HG03280 (cell line): Measurements from ENCODE around the gene PRR23E.

ENCODE experiments used
- ATAC-seq: cut with Tn5 transposase; IDR thresholded peaks from one replicate; pipeline ENCODE4 v1.9.1; 2021; ENCODE audit warnings: mild to moderate bottlenecking, moderate library complexity; ENCODE audit not compliant: unreplicated experiment

Gene PRR23E

GRCh38 chr3:127183931-127184869 is 8.7 kb upstream of the PRR23E start:
- no peak for ATAC-seq

GRCh38 chr3:127184870-127185216 is 8.1 kb upstream of the PRR23E start:
- ATAC-seq, result no peak

GRCh38 chr3:127185268-127185667 is 7.7 kb upstream of the PRR23E start:
- ATAC-seq, result no peak

GRCh38 chr3:127185962-127186674 is 6.8 kb upstream of the PRR23E start:
- ATAC-seq, result no peak

- no peak for ATAC-seq
Measured at GRCh38 chr3:127187316-127187715, 5.6 kb upstream of the PRR23E start.

- no peak for ATAC-seq
Measured at GRCh38 chr3:127193341-127193740, 410 bp downstream of the PRR23E start.

- ATAC-seq, result no peak
Measured at GRCh38 chr3:127193775-127194174, 844 bp downstream of the PRR23E start.

- ATAC-seq, result no peak
Measured at GRCh38 chr3:127194601-127195187, 1.8 kb downstream of the PRR23E start.

GRCh38 chr3:127195417-127195816 is 2.5 kb downstream of the PRR23E start:
- ATAC-seq, result no peak

GRCh38 chr3:127196002-127196401 is 3.1 kb downstream of the PRR23E start:
- no peak for ATAC-seq

GRCh38 chr3:127196466-127197299 is 3.8 kb downstream of the PRR23E start:
- no peak for ATAC-seq

- no peak for ATAC-seq
Measured at GRCh38 chr3:127197300-127198189, 4.6 kb downstream of the PRR23E start.

- no peak for ATAC-seq
Measured at GRCh38 chr3:127200086-127200691, 7.3 kb downstream of the PRR23E start.

- no peak for ATAC-seq
Measured at GRCh38 chr3:127203024-127203423, 10.1 kb downstream of the PRR23E start.

GRCh38 chr3:127204841-127205582 is 12.1 kb downstream of the PRR23E start:
- ATAC-seq, result no peak

- ATAC-seq, result no peak
Measured at GRCh38 chr3:127206154-127206553, 13.2 kb downstream of the PRR23E start.

- no peak for ATAC-seq
Measured at GRCh38 chr3:127206611-127207516, 13.9 kb downstream of the PRR23E start.
